A673 (cell line): Measurements from ENCODE around the gene COA6. TPM values are rescaled to one million over a fixed set of nuclear protein-coding genes. Genes with fewer than 3 reads are reported as not detected.

Experiments
- BruUV-seq: library from RNA; stranded (reverse); fragments of 400-500 nt; replicated peaks from 2 replicates; lab custom pipeline; 2021; lab: Mats Ljungman, UMichigan
- CTCF ChIA-PET: fragments of 300-600 bp; sonication (Branson Sonifier 250); formaldehyde crosslinking; loops from one replicate; lab custom pipeline; 2022; ENCODE audit warnings: antibody characterized with exemption; lab: Charles Lee
- POLR2A ChIA-PET: fragments of 300-600 bp; sonication (Branson Sonifier 250); formaldehyde crosslinking; loops from one replicate; lab custom pipeline; 2022; ENCODE audit warnings: antibody characterized with exemption; ENCODE audit not compliant: low non-redundant PET; lab: Charles Lee
- DNase-seq: peaks from one replicate; pipeline ENCODE4 v3.0.0-alpha.2; 2015; ENCODE audit warnings: low spot score
- H3K27ac ChIP-seq: fragments of 200-600 bp; sonication (generic); 2 replicates; pipeline ENCODE4 v1.5.1; 2016; ENCODE audit warnings: mixed run types, low read depth, mild to moderate bottlenecking, mixed read lengths, antibody characterized with exemption, low read length; ENCODE audit not compliant: poor library complexity, severe bottlenecking
- H3K27me3 ChIP-seq: fragments of 200-600 bp; sonication (generic); replicated peaks from 2 replicates; pipeline ENCODE4 v1.6.1; 2017; ENCODE audit warnings: mixed run types, low read depth, mild to moderate bottlenecking, mixed read lengths, antibody characterized with exemption, low read length; ENCODE audit not compliant: insufficient read depth, poor library complexity
- H3K36me3 ChIP-seq: fragments of 200-600 bp; sonication (generic); 2 replicates; pipeline ENCODE4 v1.6.1; 2016; ENCODE audit warnings: mixed run types, mild to moderate bottlenecking, mixed read lengths, antibody characterized with exemption, low read length; ENCODE audit not compliant: insufficient read depth, poor library complexity, severe bottlenecking
- H3K4me1 ChIP-seq: fragments of 200-600 bp; sonication (generic); 2 replicates; pipeline ENCODE4 v1.6.1; 2017; ENCODE audit warnings: mixed run types, mild to moderate bottlenecking, mixed read lengths, antibody characterized with exemption, low read length; ENCODE audit not compliant: insufficient read depth, poor library complexity, severe bottlenecking
- H3K4me3 ChIP-seq: fragments of 200-600 bp; sonication (generic); 2 replicates; pipeline ENCODE4 v1.5.1; 2016; ENCODE audit warnings: low read depth, mixed run types, mild to moderate bottlenecking, mixed read lengths, low read length; ENCODE audit not compliant: poor library complexity, severe bottlenecking
- H3K9me3 ChIP-seq: fragments of 200-600 bp; sonication (generic); 2 replicates; pipeline ENCODE4 v1.6.1; 2016; ENCODE audit warnings: mixed run types, low read depth, mild to moderate bottlenecking, mixed read lengths, antibody characterized with exemption, low read length; ENCODE audit not compliant: poor library complexity, severe bottlenecking
- CTCF ChIP-seq: fragments of 300-800, 200-600 bp; sonication (generic); conservative IDR thresholded peaks from 2 replicates; pipeline ENCODE4 v1.5.1; 2017; ENCODE audit warnings: low read depth, mild to moderate bottlenecking, antibody characterized with exemption, low read length, moderate library complexity, mixed read lengths
- EZH2 ChIP-seq: fragments of 200-600 bp; sonication (generic); IDR thresholded peaks from 2 replicates; pipeline ENCODE4 v1.6.1; 2017; ENCODE audit warnings: borderline replicate concordance, low read depth, mild to moderate bottlenecking, mixed read lengths, antibody characterized with exemption, low read length; ENCODE audit not compliant: poor library complexity, severe bottlenecking
- intact Hi-C: fragments of 100-400 bp; cut with micrococcal nuclease; formaldehyde crosslinking; loops from one replicate; pipeline ENCODE4 v1.10.0; 2022; ENCODE audit not compliant: unreplicated experiment
- total RNA-seq: library from RNA; stranded (reverse); gene quantifications from 2 replicates; pipeline ENCODE4 v1.2.3, GENCODE V29; 2021

The COA6 gene
- total RNA-seq, 1 experiment from 2014 or later, result 88.4 TPM

- Histone ChIP-seq H3K4me3 (no peak overlapping the region), H3K27ac (no peak overlapping the region), H3K27me3 (no peaks in the 10 kb centered on the region), H3K36me3 (no peaks in the 10 kb centered on the region), H3K9me3 (no peaks in the 10 kb centered on the region), H3K4me1 (no peaks in the 10 kb centered on the region)
- ChIA-PET POLR2A (no interaction called here), CTCF (no interaction called here)
- intact Hi-C loops, result no loop called here
- DNase-seq, result no peak
- BruUV-seq, result no TSS peak
- no peak for TF ChIP-seq CTCF
- no peak for TF ChIP-seq EZH2
These were observed 32.4 kb downstream of the COA6 start for GRCh38 chr1:234405676-234406075.

GRCh38 chr1:234406871-234407270 lies 33.6 kb downstream of the COA6 start:
- no TSS peak for BruUV-seq
- ChIA-PET POLR2A (no interaction called here), CTCF (no interaction called here)
- Histone ChIP-seq H3K36me3 (no peaks in the 10 kb centered on the region), H3K9me3 (no peaks in the 10 kb centered on the region), H3K4me1 (no peaks in the 10 kb centered on the region), H3K4me3 (no peak overlapping the region), H3K27ac (no peak overlapping the region), H3K27me3 (no peaks in the 10 kb centered on the region)
- TF ChIP-seq CTCF (no peak), EZH2 (no peak)
- intact Hi-C loops, result no loop called here
- DNase-seq, result no peak

- ChIA-PET POLR2A (no interaction called here), CTCF (no interaction called here)
- Histone ChIP-seq H3K27me3 (no peaks in the 10 kb centered on the region), H3K36me3 (no peaks in the 10 kb centered on the region), H3K27ac (no peak overlapping the region), H3K4me3 (no peak overlapping the region), H3K9me3 (no peaks in the 10 kb centered on the region), H3K4me1 (no peaks in the 10 kb centered on the region)
- TF ChIP-seq EZH2 (no peak), CTCF (no peak)
- no peak for DNase-seq
- no TSS peak for BruUV-seq
- intact Hi-C loops, result no loop called here
These were observed 35.5 kb downstream of the COA6 start for GRCh38 chr1:234408757-234409156.
